A549 (cell line): ENCODE measurements around the gene TAF1B. TPM values are rescaled to one million over a fixed set of nuclear protein-coding genes. Genes with fewer than 3 reads are reported as not detected.

Experiments used
- ATAC-seq, 2 experiments: fragments of 200-7000 bp in 1 of 2; fragments of >200 bp in 1 of 2; cut with Nextera tagmentation in 1 of 2; cut with Tn5 transposase in 1 of 2; 3 replicates each; pipeline versions ENCODE4 v1.8.0 to v1.9.1; 2018 to 2020; ENCODE audit warnings: mild to moderate bottlenecking in 1 of 2, moderate library complexity in 1 of 2
- CTCF ChIA-PET: fragments of 300-600 bp; sonication (Branson Sonifier 250); formaldehyde crosslinking; extraction: SDS; loops from one replicate; lab custom pipeline; 2021; ENCODE audit warnings: antibody characterized with exemption, inconsistent platforms; lab: Yijun Ruan, JAX
- POLR2A ChIA-PET: fragments of 350-600 bp; formaldehyde crosslinking; extraction: SDS; loops from one replicate; lab custom pipeline; 2021; ENCODE audit warnings: antibody characterized with exemption, inconsistent platforms; lab: Yijun Ruan, JAX
- DNase-seq, 2 experiments: peaks; one replicate each; pipeline versions ENCODE4 v3.0.0 to v3.0.0-alpha.2; 2011 to 2016; ENCODE audit warnings: low read depth in 1 of 2, low spot score in 1 of 2
- FAIRE-seq: peaks from 2 replicates; lab custom pipeline; 2011; peaks lifted over from hg19 to GRCh38; lab: Jason Lieb, UNC
- H3K27ac ChIP-seq, 2 experiments: fragments of >200 bp; sonication (Bioruptor Twin); formaldehyde crosslinking; 3 replicates each; pipeline ENCODE4 v1.5.1; 2016 to 2017
- H3K4me1 ChIP-seq: fragments of >200 bp; sonication (Bioruptor Twin); formaldehyde crosslinking; 3 replicates; pipeline ENCODE4 v1.6.1; 2016
- H3K4me2 ChIP-seq: fragments of >200 bp; sonication (Bioruptor Twin); formaldehyde crosslinking; 3 replicates; pipeline ENCODE4 v1.6.1; 2016
- H3K4me3 ChIP-seq: fragments of >200 bp; sonication (Bioruptor Twin); formaldehyde crosslinking; 3 replicates; pipeline ENCODE4 v1.5.1; 2016
- H3K9me3 ChIP-seq: fragments of >200 bp; sonication (Bioruptor Twin); formaldehyde crosslinking; 3 replicates; pipeline ENCODE4 v1.6.1; 2016
- CBX2 ChIP-seq: fragments of 200-600 bp; sonication (generic); IDR thresholded peaks from 2 replicates; pipeline ENCODE4 v1.6.1; 2016; ENCODE audit warnings: low read depth, mild to moderate bottlenecking, borderline replicate concordance
- CBX8 ChIP-seq: fragments of 200-600 bp; sonication (generic); IDR thresholded peaks from 2 replicates; pipeline ENCODE4 v1.6.1; 2016
- CEBPB ChIP-seq, 2 experiments: fragments of >200 bp in 1 of 2; sonication (Bioruptor Twin) in 1 of 2; formaldehyde crosslinking in 1 of 2; IDR thresholded peaks; 2 replicates each; pipeline ENCODE4 v1.6.1; 2012 to 2016
- EHMT2 ChIP-seq: fragments of 200-600 bp; sonication (generic); IDR thresholded peaks from 2 replicates; pipeline ENCODE4 v1.6.1; 2016; ENCODE audit warnings: antibody characterized with exemption, low read depth, mild to moderate bottlenecking, moderate library complexity
- ESRRA ChIP-seq: fragments of 150-350 bp; IDR thresholded peaks from 2 replicates; pipeline ENCODE4 v1.6.1; 2014; ENCODE audit warnings: mild to moderate bottlenecking, low read length, borderline replicate concordance
- FOSL2 ChIP-seq, 2 experiments: fragments of 450-650 bp in 1 of 2; fragments of >200 bp in 1 of 2; sonication (Bioruptor Twin) in 1 of 2; formaldehyde crosslinking; IDR thresholded peaks; 2 replicates each; pipeline versions ENCODE4 v1.5.0 to v1.6.1; 2016 to 2020; ENCODE audit warnings: mild to moderate bottlenecking in 1 of 2, moderate library complexity in 1 of 2
- HEYL ChIP-seq: fragments of 250-450 bp; sonication (Bioruptor Pico); IDR thresholded peaks from 2 replicates; pipeline ENCODE4 v1.8.0; 2021; ENCODE audit warnings: mild to moderate bottlenecking, moderate library complexity
- JUN ChIP-seq, 2 experiments: fragments of >200 bp; sonication (Bioruptor Twin); formaldehyde crosslinking; IDR thresholded peaks; 2 replicates in 1 of 2; 3 replicates in 1 of 2; pipeline ENCODE4 v1.6.1; 2016 to 2017
- JUNB ChIP-seq: fragments of >200 bp; sonication (Bioruptor Twin); formaldehyde crosslinking; IDR thresholded peaks from 2 replicates; pipeline ENCODE4 v1.6.1; 2016
- MAFK ChIP-seq: fragments of 450-650 bp; IDR thresholded peaks from 2 replicates; pipeline ENCODE4 v1.6.1; 2014; ENCODE audit not compliant: partially characterized antibody
- MYC ChIP-seq: IDR thresholded peaks from 2 replicates; pipeline ENCODE4 v1.6.1; 2012; ENCODE audit warnings: mild to moderate bottlenecking, inconsistent platforms, low read length, improper control_type of control experiment, borderline replicate concordance
- NFE2L2 ChIP-seq: fragments of 150-350 bp; conservative IDR thresholded peaks from 2 replicates; pipeline ENCODE4 v1.6.1; 2014; ENCODE audit warnings: low read length
- NPAS2 ChIP-seq: fragments of 250-450 bp; sonication (Bioruptor Pico); IDR thresholded peaks from 2 replicates; pipeline ENCODE4 v1.8.0; 2022; ENCODE audit warnings: mild to moderate bottlenecking, moderate library complexity, borderline replicate concordance
- RARB ChIP-seq: fragments of 250-450 bp; sonication (Bioruptor Pico); IDR thresholded peaks from 2 replicates; pipeline ENCODE4 v1.8.0; 2021; ENCODE audit warnings: mild to moderate bottlenecking, moderate library complexity
- RCOR1 ChIP-seq: fragments of 150-350 bp; IDR thresholded peaks from 2 replicates; pipeline ENCODE4 v1.6.1; 2014; ENCODE audit warnings: antibody characterized with exemption, low read length, low read depth
- SMC3 ChIP-seq: fragments of >200 bp; sonication (Bioruptor Twin); formaldehyde crosslinking; IDR thresholded peaks from 3 replicates; pipeline ENCODE4 v1.6.1; 2018; ENCODE audit warnings: inconsistent platforms
- TFCP2L1 ChIP-seq: fragments of 250-450 bp; sonication (Bioruptor Pico); IDR thresholded peaks from 2 replicates; pipeline ENCODE4 v1.5.0; 2021; ENCODE audit warnings: mild to moderate bottlenecking
- ZC3H11A ChIP-seq: fragments of 450-650 bp; IDR thresholded peaks from 2 replicates; pipeline ENCODE4 v1.6.1; 2014; ENCODE audit warnings: antibody characterized with exemption, mild to moderate bottlenecking
- ZSCAN20 ChIP-seq: fragments of 250-450 bp; sonication (Bioruptor Pico); IDR thresholded peaks from 2 replicates; pipeline ENCODE4 v1.8.0; 2022; ENCODE audit warnings: mild to moderate bottlenecking, moderate library complexity
- WGBS: methylation state at CpG from one replicate; pipeline ENCODE4 v1.1.6; 2017; ENCODE audit errors: missing lambda C conversion rate; 5-methylcytosine and 5-hydroxymethylcytosine counted together
- polyA plus RNA-seq, 4 experiments: library from polyadenylated mRNA; depleted of rRNA in 3 of 4; stranded (reverse); fragments of >200 nt; fragmentation: RNase III in 1 of 4; extraction: RNeasy Plus Mini Kit Qiagen cat#74134 plus additional on column Dnase treatment in 1 of 4; gene quantifications; 2 replicates in 3 of 4; 3 replicates in 1 of 4; pipeline ENCODE4 v1.2.3, GENCODE V29; 2011 to 2017
- TF ChIP-seq, protein P1 (sequence below): fragments of 250-450 bp; sonication (Bioruptor Pico); IDR thresholded peaks from 2 replicates; pipeline ENCODE4 v1.5.0; 2020; ENCODE audit warnings: low read depth, mild to moderate bottlenecking, moderate library complexity
- TF ChIP-seq, protein P2 (sequence below): fragments of >200 bp; sonication (Bioruptor Twin); formaldehyde crosslinking; IDR thresholded peaks from 3 replicates; pipeline ENCODE4 v1.6.1; 2016
- TF ChIP-seq, protein P3 (sequence below): IDR thresholded peaks from 2 replicates; pipeline ENCODE4 v1.6.1; 2012; ENCODE audit warnings: low read depth, borderline replicate concordance
- TF ChIP-seq, protein P4 (sequence below): fragments of 450-650 bp; IDR thresholded peaks from 2 replicates; pipeline ENCODE4 v1.6.1; 2014; ENCODE audit warnings: antibody characterized with exemption

TAF1B gene
- polyA plus RNA-seq, 2 of the 4 experiments (the other 2 are of a cell fraction): 40.6 to 51.7 TPM

DNA sequence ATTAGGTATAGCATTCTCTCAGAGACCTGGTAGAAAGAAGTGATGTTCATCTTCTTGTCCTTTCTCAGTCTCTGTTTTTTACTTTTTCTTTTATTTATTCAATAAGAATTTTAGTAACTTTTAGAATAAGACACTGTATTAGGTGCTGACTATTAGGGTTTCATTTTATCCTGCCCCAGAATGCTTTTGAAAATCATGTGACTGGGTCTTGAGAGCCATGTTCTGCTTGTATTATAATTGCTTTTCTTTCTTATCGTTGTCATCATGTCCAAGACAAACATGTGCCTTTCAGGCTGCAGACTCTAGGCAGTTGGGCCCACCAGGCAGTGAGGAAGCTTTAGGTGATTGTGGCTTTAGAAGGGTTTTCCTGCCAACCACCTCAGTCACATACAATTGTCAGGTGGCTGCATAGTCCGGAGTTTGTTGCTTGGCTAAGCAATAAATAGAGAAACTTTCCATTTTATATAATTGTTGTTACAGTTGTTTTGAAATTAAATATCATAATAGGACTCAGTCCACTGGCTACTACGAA lies 123.3 kb downstream of the TAF1B start:
- no peak overlapping the region for H3K4me3 ChIP-seq
- no peak for FAIRE-seq
- ChIA-PET POLR2A (no interaction called here), CTCF (interaction anchor here (1.8 to 2.1 kb wide), 2 partner anchors 17 to 82 kb away, joined by 4 to 8 read pairs; no protein-coding TSS in a partner anchor)
- no peak for ATAC-seq
- DNase-seq: no peak
- 83% methylated on average over 3 of the region's 3 CpGs for WGBS
- H3K4me1 ChIP-seq: no peaks in the 10 kb centered on the region
- TF ChIP-seq SMC3 (no peak), CBX2 (no peak), JUN (IDR thresholded peaks at IDR 0.05) (no peak), RCOR1 (no peak), FOSL2 (IDR thresholded peaks at IDR 0.05) (no peak), FOSL2 (CRISPR knock-in tag; IDR thresholded peaks at IDR 0.05) (no peak), ZC3H11A (no peak), ZSCAN20 (CRISPR knock-in tag) (no peak), NFE2L2 (no peak), TFCP2L1 (CRISPR knock-in tag) (no peak), CBX8 (no peak)
- TF ChIP-seq, protein P1, sequence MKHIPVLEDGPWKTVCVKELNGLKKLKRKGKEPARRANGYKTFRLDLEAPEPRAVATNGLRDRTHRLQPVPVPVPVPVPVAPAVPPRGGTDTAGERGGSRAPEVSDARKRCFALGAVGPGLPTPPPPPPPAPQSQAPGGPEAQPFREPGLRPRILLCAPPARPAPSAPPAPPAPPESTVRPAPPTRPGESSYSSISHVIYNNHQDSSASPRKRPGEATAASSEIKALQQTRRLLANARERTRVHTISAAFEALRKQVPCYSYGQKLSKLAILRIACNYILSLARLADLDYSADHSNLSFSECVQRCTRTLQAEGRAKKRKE (CRISPR knock-in tag): no peak
- TF ChIP-seq, protein P2, sequence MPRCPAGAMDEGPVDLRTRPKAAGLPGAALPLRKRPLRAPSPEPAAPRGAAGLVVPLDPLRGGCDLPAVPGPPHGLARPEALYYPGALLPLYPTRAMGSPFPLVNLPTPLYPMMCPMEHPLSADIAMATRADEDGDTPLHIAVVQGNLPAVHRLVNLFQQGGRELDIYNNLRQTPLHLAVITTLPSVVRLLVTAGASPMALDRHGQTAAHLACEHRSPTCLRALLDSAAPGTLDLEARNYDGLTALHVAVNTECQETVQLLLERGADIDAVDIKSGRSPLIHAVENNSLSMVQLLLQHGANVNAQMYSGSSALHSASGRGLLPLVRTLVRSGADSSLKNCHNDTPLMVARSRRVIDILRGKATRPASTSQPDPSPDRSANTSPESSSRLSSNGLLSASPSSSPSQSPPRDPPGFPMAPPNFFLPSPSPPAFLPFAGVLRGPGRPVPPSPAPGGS: no peak
- H3K27ac ChIP-seq: no peak overlapping the region
- no peak overlapping the region for H3K4me2 ChIP-seq
- H3K9me3 ChIP-seq: no peaks in the 10 kb centered on the region

DNA sequence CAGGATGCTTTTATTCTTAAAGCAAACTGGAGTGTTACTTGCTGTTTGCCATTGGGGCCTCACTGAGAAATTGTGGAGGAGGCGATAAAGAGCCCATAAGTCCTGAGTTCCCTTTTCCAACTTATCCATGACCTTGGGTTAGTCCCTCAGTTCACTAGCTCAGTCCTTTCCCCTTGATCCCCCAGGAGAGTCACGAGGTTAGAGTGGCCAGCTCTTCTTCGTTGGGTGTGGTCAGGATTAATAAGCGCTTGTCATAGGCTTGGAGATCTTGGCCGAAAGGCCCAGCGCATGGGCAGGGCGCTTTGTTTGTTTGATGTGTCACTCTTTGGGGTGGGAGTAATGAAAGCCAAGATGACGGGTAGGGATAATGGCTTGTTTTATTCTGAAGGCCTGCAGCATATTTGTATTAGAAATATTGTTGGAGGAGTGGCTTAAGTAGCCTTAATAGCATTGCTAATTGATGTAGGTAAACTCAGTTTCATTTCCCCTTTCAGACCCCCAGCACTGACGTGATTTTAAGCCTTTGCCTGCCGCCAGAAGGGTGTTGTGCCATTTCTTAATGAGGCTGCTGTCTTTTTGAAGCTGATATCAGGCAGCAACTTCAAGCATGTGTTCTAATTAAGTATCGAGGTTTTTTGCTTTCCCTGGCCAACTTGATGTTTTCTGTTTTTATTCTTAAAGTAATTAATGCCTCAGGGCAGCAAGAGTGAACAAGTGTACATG lies 123.9 kb downstream of the TAF1B start:
- CTCF ChIA-PET: interaction anchor here (1.3 to 2.1 kb wide), 5 partner anchors 9 to 153 kb away, joined by 4 to 8 read pairs (median 5); no protein-coding TSS in a partner anchor
- Histone ChIP-seq H3K27ac (no peak overlapping the region), H3K9me3 (no peaks in the 10 kb centered on the region), H3K4me2 (no peak overlapping the region)
- 80% methylated on average over 11 of the region's 11 CpGs for WGBS
- ATAC-seq (no peak), DNase-seq (no peak), FAIRE-seq (no peak)
- TF ChIP-seq MYC (no peak), JUNB (no peak), HEYL (CRISPR knock-in tag) (no peak), EHMT2 (no peak), ESRRA (no peak), RARB (no peak), RCOR1 (no peak), MAFK (no peak), CEBPB (IDR thresholded peaks at IDR 0.05) (no peak), NFE2L2 (no peak), FOSL2 (IDR thresholded peaks at IDR 0.05) (no peak), FOSL2 (CRISPR knock-in tag; IDR thresholded peaks at IDR 0.05) (no peak), NPAS2 (no peak), TFCP2L1 (CRISPR knock-in tag) (no peak), JUN (IDR thresholded peaks at IDR 0.05) (no peak)
- TF ChIP-seq, protein P3, sequence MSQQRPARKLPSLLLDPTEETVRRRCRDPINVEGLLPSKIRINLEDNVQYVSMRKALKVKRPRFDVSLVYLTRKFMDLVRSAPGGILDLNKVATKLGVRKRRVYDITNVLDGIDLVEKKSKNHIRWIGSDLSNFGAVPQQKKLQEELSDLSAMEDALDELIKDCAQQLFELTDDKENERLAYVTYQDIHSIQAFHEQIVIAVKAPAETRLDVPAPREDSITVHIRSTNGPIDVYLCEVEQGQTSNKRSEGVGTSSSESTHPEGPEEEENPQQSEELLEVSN: no peak
- TF ChIP-seq, protein P4, sequence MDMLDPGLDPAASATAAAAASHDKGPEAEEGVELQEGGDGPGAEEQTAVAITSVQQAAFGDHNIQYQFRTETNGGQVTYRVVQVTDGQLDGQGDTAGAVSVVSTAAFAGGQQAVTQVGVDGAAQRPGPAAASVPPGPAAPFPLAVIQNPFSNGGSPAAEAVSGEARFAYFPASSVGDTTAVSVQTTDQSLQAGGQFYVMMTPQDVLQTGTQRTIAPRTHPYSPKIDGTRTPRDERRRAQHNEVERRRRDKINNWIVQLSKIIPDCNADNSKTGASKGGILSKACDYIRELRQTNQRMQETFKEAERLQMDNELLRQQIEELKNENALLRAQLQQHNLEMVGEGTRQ: no peak
- TF ChIP-seq, all 56 proteins: peak for 0
- Histone ChIP-seq H3K4me1 (no peaks in the 10 kb centered on the region), H3K4me3 (no peak overlapping the region)
- POLR2A ChIA-PET: no interaction called here
